HG03565 (cell line): ENCODE measurements around the gene SEPTIN5.

Experiments used
- ATAC-seq: cut with Tn5 transposase; IDR thresholded peaks from one replicate; pipeline ENCODE4 v1.9.1; 2021; ENCODE audit warnings: mild to moderate bottlenecking, moderate library complexity; ENCODE audit not compliant: unreplicated experiment

The SEPTIN5 gene

GRCh38 chr22:19731361-19732135, 17.2 kb downstream of the SEPTIN5 start:
- ATAC-seq, result no peak

- ATAC-seq, result no peak
Observed at GRCh38 chr22:19732403-19733113, 18.3 kb downstream of the SEPTIN5 start.

- no peak for ATAC-seq
Observed at GRCh38 chr22:19733755-19734154, 19.5 kb downstream of the SEPTIN5 start.

DNA sequence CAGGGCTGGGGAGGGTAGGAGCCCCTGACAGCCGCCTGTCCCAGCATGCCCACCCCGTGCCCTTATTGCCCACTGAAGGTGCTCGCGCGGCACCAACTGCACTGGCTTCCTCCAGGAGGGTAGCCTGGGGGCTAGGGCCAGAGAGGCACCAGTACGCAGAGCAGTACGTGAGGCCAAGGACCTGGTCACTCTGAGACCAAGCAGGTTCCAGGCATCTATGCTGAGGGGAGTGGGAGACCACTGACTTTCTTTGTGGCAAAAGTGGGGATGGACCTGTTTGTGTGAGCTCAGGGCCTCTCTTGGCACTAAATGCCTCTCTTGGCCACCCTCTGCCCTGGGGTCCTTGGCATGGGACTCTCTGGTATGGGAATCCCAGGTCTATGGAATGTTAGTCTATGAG, 19.9 kb downstream of the SEPTIN5 start:
- ATAC-seq, result no peak

DNA sequence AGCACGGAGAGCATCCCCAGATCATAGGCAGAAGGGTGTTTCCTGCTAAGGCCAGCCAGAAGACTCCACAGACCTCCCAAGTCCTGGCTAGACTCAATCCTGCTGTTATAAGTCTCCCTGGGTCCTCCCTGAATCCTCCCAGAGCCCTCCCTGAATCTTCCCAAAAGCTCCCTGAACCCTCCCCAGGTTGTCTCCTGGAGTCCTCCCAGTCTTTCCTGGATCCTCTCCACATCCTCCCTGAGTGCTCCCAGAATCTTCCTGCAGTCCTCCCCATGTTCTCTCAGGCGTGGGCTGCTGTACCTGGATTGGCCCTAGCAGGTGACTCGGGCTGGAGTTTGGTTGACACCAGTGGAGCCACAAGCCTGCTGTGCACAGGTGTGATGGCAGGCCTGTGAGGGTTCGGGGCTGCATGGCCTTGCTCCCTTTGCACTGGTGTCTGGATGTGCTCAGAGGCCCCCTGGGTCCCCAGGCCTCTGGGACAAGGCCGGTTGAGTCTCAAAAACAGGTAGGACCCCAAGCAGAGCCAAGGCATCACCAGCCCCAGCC, 20.6 kb downstream of the SEPTIN5 start:
- ATAC-seq, result no peak

DNA sequence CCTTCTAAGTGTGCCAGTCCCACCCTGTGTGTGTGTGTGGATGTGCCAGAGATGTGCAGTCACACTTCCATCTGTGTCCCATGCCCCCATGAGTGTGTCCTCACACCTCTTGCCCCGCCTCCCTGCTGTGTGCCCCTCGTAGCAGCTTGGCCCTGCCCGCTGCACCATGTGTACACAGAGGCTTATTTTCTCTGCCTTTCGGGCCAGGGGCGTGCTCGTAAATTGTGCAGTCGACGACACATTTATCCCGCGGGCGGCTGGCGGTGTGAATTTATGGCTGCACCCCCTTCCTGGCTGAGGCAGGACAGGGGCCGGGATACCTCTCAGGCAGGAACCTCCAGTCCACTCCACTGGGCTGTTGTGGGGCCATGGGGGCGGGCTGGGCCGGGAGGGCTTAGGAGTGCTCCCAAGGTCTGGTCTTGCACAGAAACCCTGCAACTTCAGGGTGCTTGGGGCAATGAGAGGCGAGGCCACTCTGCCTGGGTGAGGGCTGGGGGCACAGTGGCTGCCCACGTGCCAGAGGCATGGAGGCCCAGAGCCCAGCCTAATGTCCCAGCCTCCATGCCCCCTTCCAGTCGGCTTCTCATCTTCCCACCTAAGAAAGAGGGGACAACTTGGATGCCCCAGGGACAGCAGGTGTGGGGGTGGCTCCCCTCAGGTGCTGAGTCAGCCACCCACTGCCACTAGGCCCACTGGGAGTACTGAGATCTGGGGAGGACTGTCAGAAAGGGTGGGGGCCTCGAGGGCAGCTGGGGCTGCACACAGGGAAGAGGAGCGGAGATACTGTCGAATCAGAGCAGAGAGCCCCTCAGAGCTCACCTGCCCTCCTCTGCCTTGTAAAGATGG, 21.6 kb downstream of the SEPTIN5 start:
- no peak for ATAC-seq

DNA sequence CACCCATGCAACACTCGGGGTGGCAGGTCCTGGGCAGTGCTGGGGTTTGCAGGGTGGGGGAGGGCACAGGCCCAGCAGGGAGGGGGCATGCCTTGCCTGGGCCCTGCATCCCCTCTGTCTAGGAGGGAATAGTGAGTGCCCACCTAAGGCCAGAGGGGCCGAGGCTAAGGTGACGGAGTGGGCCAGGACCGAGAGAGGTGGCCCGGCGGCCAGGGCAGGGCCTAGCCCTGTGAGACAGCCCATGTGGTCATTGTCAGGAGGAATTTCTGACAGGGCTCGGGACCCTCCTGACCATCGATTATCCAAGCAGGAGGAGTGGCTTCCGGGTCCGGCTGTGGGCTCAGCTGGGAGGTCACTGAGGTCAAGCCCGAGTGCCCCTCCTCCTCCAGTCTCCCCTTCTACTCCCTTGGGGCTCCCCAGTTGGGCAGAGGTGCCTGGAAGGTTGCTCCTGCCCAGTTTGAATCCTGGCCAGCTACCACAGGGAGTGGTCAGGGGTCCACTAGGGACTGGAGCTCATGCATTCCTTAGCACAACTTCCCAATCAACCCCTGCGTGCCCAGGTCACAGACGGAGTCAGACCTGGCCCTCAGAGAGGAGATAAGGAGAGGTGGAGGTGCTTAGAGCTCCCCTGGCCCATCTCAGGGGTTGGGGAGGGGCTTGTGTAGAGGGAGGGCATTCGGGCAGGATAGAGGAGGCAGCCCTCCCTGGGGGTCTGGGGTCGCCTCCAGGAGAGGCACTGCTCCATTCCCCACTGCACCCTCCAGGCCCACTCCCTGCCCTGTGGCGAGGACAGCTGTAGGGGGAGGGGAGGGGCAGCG, 23.8 kb downstream of the SEPTIN5 start:
- no peak for ATAC-seq

DNA sequence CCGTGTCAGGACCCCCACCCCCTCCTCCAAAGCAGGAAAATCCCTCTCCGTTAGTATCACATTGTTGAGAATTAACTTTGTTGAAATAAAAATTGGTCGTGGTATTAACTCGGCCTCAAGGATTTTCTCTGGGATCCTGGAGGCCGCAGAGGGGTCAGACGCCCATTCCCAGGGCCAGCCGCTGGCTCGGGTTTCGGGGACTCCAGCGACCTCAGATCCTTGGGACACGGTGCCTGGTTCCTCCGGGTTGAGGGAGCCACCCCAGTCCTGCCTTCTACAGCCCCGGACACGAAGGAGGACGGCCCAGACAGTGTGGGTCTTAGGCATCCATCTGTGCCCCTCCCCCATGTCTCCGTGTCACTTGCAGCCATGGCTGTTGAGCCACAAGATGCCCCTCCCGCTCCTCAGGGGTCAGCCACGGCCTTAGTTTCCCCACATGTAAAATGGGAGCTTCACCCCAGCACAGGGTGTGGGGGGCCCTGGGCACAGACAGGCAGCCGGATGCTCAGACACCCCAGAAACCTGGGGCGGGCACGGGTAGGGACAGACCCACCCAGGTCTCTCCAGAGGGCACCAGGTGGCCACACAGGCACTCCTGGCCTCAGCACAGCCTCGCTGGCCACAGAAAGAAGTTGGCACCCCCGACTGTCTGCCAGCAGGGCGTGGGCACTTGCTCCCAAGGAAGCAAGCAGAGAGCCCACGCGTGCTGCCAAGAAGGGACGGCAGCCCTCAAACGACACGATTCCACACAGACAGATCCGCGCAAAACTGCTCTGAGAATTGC, 24.6 kb downstream of the SEPTIN5 start:
- ATAC-seq, result no peak

DNA sequence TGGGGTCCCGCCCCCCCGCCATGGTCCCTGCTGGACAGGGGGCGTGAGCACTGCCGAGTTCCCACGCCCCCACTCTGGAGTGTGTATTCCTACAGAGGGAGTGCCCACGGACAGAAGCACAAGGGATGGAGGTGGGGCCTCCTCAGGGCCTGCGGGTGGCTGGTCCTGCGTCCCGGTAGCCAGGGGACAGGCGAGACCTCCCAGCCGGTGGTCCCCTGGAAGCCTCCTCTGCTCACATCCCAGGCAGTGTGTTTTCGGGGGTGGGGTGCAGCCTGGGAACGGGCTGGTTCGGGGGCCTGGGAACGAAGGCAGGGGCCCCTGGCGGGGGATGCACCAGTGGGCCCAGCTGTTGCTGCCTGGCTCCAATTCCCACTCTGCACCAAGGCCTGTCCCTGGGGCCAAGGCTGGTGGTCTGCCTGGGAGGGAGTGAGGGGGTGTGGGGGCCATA, 25.2 kb downstream of the SEPTIN5 start:
- ATAC-seq, result no peak

DNA sequence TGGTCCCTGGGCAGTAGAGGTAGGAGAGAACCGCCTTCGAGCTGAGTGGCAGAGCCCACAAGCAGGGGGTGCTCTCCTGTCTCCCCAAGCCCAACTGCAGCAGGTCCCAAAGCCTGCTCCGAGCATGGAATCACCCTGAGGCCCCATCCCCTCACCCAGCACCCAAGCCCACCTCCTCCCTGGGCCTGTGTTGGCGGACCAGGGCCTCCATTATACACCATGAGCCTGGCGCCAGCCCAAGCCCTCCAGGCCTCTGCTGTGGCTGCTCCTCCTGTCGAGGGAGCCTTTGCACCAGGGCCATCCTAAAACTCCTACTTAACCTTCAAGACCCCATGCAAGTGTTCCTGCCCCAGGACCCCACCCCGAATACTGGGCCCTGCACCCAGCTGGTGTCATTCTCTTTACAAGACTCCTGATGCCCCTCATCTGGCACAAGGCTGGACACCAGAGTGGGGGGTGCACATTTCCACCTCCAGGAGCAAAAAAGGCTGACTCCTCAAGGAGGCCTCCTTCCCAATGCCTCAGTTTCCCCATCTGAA, 25.7 kb downstream of the SEPTIN5 start:
- no peak for ATAC-seq

DNA sequence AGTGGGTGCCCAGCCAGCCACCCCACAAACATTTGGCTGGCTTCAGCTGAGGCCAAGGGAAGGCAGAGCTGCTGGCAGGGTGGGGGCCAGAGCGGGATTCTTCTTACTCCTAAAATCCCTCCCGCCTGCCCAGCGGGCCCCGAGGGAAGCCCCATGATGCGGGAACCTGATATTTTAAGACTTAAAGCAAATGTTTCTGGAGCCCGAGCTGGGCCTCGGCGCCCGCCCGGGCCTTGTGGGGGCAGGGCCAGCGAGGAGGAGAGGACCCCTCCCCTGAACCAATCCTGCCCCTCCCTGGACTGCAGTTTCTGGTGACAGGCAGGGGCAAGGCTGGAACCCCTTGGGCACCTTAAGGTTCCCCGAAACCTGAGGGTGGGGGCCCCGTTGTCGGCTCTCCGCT, 26.3 kb downstream of the SEPTIN5 start:
- ATAC-seq, result no peak

DNA sequence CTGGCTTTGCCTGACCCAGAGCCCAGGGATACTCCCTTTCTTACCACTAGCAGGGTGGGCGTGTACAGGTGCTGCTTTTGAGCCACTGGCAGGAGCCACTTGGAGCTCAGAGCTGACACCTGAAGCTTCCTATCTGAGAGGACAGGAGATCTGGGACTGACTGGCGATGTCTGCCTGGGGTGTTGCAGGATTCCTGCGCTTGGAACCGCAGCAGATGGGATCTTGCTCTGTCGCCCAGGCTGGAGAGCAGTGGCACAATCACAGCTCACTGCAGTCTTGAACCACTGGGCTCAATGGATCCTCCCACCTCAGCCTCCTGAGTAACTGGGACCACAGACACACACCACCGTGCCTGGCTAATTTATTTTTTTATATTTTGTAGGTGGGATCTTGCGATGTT, 26.8 kb downstream of the SEPTIN5 start:
- no peak for ATAC-seq

GRCh38 chr22:19742160-19743066, 28.1 kb downstream of the SEPTIN5 start:
- no peak for ATAC-seq

DNA sequence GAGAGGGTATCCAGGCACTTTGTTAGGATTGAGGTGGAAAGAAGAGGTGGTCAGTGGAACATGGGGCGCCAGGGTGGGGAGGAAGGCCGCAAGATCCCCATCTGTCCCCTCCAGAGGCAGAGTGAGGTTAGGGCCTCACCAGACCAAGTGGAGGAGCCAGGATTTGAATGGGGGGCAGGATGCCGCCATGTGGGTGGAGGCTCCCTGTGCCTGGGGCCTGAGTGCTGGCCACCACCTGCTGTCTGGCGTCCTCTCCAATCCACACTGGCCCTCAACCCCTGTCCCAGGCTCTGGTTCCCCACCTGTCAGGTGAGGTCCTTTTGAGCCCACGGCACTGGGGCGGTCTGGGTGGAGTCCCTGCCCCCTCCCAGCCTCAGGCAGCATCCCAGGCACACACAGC, 28.8 kb downstream of the SEPTIN5 start:
- ATAC-seq, result no peak

DNA sequence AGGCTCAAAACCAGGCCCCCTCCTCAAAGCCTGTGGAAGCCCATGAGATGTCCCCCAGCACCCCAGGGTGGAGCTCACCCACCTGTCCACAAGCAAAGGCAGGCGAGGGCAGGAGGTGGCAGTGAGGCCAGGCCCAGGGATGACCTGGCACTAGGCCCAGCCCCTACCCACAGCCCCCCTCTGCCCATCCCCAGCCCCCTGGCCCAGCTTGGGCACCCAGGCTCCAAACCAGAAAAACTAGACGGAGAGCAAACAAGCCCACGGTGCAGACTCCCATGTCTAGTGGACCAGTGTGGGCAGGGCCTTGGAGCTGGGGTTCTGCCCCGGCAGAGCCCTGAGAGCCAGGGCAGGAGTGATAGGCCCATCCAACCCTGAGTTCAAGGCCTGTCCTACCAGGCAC, 29.3 kb downstream of the SEPTIN5 start:
- no peak for ATAC-seq

DNA sequence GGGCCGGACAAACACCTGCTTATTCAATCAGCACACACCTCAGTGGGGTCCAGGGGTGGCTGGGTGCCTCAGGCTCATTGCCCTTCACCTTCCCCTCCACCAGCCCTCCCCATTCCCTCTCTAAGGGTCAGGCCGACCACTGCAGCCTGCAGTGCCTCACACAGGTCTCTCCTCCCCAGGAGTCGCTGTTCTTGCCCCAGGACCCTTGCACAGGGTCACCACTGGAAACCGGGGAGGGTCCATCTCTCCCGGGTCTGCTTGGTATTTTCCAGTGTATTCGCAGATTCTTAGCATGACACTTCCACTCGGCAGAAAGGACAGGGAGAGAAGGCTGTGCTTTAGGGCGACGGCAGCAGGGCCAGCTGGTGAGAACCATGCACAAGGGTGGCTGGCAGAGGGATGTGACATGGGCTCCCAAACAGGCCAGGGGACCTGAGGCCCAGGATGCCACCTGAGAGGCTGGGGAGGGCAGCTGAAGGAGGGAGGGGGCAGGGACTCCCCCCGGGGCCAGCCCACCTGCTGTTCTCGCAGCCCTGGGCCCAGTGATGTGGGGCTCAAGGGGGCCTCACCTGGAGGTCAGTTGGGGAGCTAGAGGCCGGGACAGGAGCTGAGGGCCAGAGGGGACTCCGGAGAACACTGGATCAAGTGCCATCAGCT, 30.2 kb downstream of the SEPTIN5 start:
- no peak for ATAC-seq

DNA sequence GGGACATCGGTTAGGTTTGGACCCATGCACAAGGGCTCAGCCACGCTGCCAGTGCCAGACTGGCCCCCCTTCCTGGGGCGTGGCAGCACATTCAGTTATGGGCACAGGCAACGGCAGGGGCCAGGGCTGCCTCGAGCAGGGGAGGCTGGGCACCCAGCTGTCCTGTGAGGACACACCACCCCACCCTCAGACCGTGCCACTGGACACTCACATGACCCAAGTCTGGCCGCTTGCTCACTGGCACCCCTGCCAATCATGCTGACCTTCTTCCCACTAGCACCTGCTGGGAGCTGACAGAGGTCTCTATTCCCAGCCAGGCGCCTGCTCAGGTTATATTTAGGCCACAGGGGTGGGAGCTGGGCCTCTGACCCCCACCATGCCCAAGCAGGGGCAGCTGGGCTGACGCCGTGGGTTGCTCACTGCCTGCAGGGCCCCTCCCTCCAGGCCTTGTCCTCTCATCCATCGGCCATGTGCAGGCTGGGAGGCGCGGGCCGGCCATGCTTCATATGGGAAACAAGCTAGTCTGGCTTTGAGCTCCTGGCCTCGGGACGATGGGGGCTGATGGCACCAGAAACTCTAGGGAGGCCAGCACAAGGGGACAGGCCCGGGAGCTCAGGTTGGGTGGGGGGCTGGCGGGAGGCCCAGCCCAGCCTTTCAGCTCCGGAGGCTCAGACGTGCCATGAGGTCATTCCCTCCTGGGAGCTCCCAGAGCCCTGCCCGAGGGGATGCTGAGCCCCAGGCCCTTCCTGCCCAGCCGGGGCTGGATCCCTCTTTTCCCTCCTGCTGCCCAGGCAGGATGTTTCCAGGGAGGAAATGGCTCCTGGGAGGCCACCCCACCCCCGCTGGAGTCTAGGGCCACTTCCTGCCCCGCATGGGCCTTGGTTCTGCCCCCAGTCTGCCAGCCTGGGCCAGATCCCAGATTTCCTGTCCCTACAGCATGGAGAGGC, 31.1 kb downstream of the SEPTIN5 start:
- no peak for ATAC-seq
